Head of caudate nucleus (tissue), 42 donors: Measurements from ENCODE around the gene CTTNBP2NL.
"Not testable (repeated sequence)": the region's sequence is repeated elsewhere in the genome, so short reads cannot be mapped to it uniquely, and the experiment has no call there.

ENCODE experiments used
- DNase-seq, 42 donors: peaks; one replicate each; pipeline versions ENCODE4 v3.0.0 to v3.0.0-alpha.2; 2020 to 2021; ENCODE audit warnings: mixed read lengths in 7 of 42
- intact Hi-C: fragments of 100-400 bp; cut with DNase I; formaldehyde crosslinking; loops from one replicate; pipeline ENCODE4 v1.15.0; 2022

Gene CTTNBP2NL

GRCh38 chr1:112451301-112451700, 55.3 kb downstream of the CTTNBP2NL start:
- DNase-seq, intact Hi-C loops: not testable (repeated sequence)

- intact Hi-C loops = no loop called here
- DNase-seq = no peak
Observed at GRCh38 chr1:112453876-112454275, 57.9 kb downstream of the CTTNBP2NL start.

GRCh38 chr1:112454316-112454715, 58.3 kb downstream of the CTTNBP2NL start:
- no peak for DNase-seq
- intact Hi-C loops = no loop called here

- intact Hi-C loops = no loop called here
- DNase-seq = no peak
Observed at GRCh38 chr1:112457241-112457640, 61.2 kb downstream of the CTTNBP2NL start.

- no peak for DNase-seq
- intact Hi-C loops = no loop called here
Observed at GRCh38 chr1:112457955-112458354, 61.9 kb downstream of the CTTNBP2NL start.

GRCh38 chr1:112458756-112459155, 62.7 kb downstream of the CTTNBP2NL start:
- intact Hi-C loops = no loop called here
- DNase-seq = no peak

- intact Hi-C loops = no loop called here
- DNase-seq = no peak
Observed at GRCh38 chr1:112460615-112461014, 64.6 kb downstream of the CTTNBP2NL start.

- no peak for DNase-seq
- intact Hi-C loops = no loop called here
Observed at GRCh38 chr1:112461200-112461871, 65.3 kb downstream of the CTTNBP2NL start.

- DNase-seq = no peak
- intact Hi-C loops = no loop called here
Observed at GRCh38 chr1:112462953-112463279, 66.9 kb downstream of the CTTNBP2NL start.

GRCh38 chr1:112464501-112464900, 68.5 kb downstream of the CTTNBP2NL start:
- intact Hi-C loops = loop anchor here (2.0 kb wide), 1 partner anchor 74 kb away; no protein-coding TSS in a partner anchor
- peak in 2 of 42 donors; percentile 9 to 13 for DNase-seq

GRCh38 chr1:112465122-112465521, 69.1 kb downstream of the CTTNBP2NL start:
- DNase-seq = peak in 19 of 42 donors; percentile 13 to 76 (median 39)

GRCh38 chr1:112466078-112466660, 70.2 kb downstream of the CTTNBP2NL start:
- intact Hi-C loops = no loop called here

More at GRCh38 chr1:112465122-112465521, 69.1 kb downstream of the CTTNBP2NL start:
- intact Hi-C loops = loop anchor here (2.0 kb wide), 1 partner anchor 74 kb away; no protein-coding TSS in a partner anchor

GRCh38 chr1:112470324-112470723, 74.3 kb downstream of the CTTNBP2NL start:
- DNase-seq, intact Hi-C loops: not testable (repeated sequence)

More at GRCh38 chr1:112466078-112466660, 70.2 kb downstream of the CTTNBP2NL start:
- peak; percentile 91 to 99 (median 96) for DNase-seq

- intact Hi-C loops = no loop called here
- no peak for DNase-seq
Observed at GRCh38 chr1:112470966-112471365, 75.0 kb downstream of the CTTNBP2NL start.

- intact Hi-C loops = no loop called here
- DNase-seq = no peak
Observed at GRCh38 chr1:112472142-112472541, 76.1 kb downstream of the CTTNBP2NL start.

GRCh38 chr1:112477550-112477949, 81.5 kb downstream of the CTTNBP2NL start:
- intact Hi-C loops = no loop called here
- no peak for DNase-seq

GRCh38 chr1:112478314-112478713, 82.3 kb downstream of the CTTNBP2NL start:
- intact Hi-C loops = no loop called here
- DNase-seq = no peak

GRCh38 chr1:112486063-112486462, 90.0 kb downstream of the CTTNBP2NL start:
- intact Hi-C loops = not testable (repeated sequence)

GRCh38 chr1:112487686-112488085, 91.7 kb downstream of the CTTNBP2NL start:
- intact Hi-C loops = not testable (repeated sequence)

More at GRCh38 chr1:112486063-112486462, 90.0 kb downstream of the CTTNBP2NL start:
- not testable (repeated sequence) for DNase-seq

GRCh38 chr1:112488141-112488540, 92.1 kb downstream of the CTTNBP2NL start:
- intact Hi-C loops = no loop called here
- DNase-seq = no peak

More at GRCh38 chr1:112487686-112488085, 91.7 kb downstream of the CTTNBP2NL start:
- DNase-seq = not testable (repeated sequence)

GRCh38 chr1:112492076-112492475, 96.1 kb downstream of the CTTNBP2NL start:
- no peak for DNase-seq

More at GRCh38 chr1:112492076-112492475, 96.1 kb downstream of the CTTNBP2NL start:
- intact Hi-C loops = no loop called here
